Stimulated activated CD4-positive, alpha-beta T cell treated with anti-CD3 and anti-CD28 coated beads, Interleukin-15, amount 100 ng/mL, for 48 hours (primary cell): ENCODE measurements around the gene NINL.
"Not testable (repeated sequence)": the region's sequence is repeated elsewhere in the genome, so short reads cannot be mapped to it uniquely, and the experiment has no call there.

ENCODE experiments used
- DNase-seq, 2 donors: peaks; one replicate each; pipeline ENCODE4 v3.0.0-alpha.2; 2020; ENCODE audit warnings: low read depth in 2 of 2

NINL gene

GRCh38 chr20:25584905-25585704 lies at the start of gene NINL:
TSS of gene NINL (minus strand) at chr20:25585531. CDS start at chr20:25526587, 58,944 bp downstream.
- peak; percentile 10 to 22 for DNase-seq

DNA sequence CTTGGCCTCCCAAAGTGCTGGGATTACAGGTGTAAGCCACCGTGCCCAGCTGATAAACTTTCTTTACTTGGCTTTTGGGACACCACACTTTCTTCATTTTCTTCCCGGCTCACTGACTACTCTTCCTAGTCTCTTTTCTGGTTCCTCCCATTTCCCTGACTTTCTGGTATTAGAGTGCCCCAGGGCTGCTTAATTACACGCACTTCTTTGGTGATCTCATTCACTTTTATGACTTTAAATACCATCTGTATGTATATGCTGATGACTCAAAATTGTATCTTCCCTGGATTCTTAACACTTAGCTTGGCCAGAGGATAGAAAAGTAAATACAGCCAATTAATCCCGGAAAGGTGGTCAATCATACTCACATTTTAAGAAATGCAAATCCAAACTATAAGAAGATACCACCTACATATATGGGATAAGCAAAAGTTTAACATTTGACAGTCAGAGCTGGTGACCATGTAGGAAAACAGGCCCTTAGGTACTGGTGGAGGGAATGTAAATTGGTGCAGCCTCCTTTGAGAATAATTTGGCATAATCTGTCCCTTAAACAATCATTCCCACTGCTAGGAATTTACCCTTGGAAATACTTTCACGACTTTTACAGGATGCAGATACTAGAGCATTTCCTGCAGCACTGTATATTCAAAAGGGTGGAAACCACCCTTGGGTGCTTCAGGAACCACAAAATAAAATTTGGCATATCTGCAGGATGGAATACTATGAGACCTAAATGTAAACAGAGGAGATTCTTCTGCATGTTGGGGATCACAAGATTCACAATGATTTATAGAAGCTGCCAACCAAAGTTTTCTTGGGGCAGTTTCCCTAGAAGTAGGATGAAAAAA lies 47.8 kb upstream of the NINL start:
- DNase-seq = no peak

DNA sequence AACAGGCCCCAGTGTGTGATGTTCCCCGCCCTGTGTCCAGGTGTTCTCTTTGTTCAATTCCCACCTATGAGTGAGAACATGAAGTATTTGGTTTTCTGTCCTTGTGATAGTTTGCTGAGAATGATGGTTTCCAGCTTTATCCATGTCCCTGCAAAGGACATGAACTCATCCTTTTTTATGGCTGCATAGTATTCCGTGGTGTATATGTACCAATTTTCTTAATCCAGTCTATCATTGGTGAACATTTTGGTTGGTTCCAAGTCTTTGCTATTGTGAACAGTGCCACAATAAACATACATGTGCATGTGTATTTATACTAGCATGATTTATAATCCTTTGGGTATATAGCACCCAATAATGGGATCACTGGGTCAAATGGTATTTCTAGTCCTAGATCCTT lies 45.3 kb upstream of the NINL start:
- not testable (repeated sequence) for DNase-seq

DNA sequence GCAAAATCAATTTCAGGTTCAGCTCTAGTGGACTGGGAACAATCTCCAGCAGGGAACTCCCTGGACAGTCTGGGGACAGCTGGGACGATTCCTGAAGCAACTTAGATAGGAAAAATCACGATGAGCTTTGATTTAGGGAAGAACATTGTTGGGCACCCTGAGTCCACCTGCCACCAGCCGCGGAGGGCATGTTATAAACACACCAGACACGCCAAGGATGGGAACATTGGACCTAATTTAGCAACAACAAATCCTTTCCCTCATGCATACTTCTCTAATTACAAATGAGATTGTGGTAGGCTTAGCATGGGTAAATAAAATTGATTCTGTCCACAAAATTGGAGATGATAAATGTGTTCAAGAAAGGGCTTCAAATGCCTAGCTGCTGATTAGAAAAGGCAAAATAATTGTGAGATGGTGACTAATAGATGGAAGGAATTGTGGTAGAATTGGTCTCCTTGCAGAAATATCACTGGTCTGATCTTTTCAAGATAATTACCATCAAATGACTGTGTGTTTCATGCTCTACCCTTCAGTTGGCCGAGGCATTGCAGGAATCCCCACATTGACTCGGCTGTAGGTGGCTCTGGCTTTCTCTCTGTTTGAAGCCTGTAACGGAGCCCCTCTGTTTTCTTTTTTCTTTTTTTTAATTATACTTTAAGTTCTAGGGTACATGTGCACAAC lies 44.6 kb upstream of the NINL start:
- DNase-seq = no peak

GRCh38 chr20:25626779-25627178 lies 41.4 kb upstream of the NINL start:
- DNase-seq = no peak

DNA sequence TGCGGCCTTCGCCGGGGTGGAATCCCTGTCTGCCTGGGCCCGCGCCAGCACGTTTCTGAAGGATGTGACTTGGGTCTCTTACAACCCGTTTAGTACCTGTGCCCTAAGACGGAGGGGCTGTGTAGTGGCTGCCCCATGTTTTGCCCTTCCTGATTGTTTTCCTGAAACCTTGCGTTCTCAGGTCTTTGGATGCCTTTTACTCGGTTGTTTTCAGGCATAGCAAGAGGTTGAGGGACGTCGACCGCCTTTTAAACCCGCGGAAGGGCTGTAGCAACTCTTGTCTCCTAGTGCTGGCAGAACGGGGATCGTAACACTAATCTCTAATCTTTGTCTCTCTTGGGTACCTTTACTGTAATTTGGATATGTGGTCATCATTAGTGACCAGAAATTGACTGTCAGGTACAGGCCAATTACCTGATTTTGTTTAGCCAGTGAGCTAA lies 39.2 kb upstream of the NINL start:
- no peak for DNase-seq

DNA sequence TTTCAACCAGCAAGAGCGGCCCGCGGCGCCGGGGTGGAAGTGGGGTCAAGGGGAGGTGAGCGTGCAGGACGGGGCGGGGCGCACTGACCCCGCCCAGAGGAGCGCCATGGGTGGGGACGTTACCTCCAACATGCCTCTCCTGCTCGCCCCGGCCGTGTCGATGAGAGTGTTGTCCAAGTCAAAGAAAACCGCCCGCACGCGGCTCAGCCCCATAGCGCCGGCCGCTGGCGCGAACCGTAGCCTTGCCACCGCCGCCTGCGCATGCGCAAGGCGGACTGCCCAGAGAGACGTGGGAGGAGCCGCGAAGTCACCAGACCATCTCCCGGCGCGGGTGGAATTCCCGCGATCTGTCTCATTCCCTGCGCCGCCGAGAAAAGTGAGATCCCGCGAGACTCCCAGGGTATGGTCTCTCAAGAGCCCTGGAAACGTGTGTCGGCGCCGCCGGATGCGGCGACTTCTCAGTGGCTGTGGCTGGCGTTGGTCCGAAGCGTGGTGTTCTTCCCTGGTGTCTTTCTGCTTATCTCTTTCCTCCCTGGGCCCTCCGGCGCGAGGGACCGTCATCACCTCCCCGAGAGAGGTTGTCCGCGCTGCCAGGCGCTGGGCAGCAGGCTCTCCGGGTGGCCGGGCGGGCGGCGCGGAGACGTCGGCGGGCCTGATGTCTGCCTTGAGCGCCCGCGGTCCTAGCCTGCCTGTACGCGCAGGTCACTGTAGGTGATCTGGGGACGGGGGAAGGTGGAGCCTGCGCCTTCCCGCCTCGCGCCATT lies 38.6 kb upstream of the NINL start, which contains the start of gene NANP:
TSS of gene NANP (minus strand) at position 279 of the 764 bp plus-strand sequence. CDS start at position 213, 66 bp downstream.
- DNase-seq = peak; percentile 85 to 89

DNA sequence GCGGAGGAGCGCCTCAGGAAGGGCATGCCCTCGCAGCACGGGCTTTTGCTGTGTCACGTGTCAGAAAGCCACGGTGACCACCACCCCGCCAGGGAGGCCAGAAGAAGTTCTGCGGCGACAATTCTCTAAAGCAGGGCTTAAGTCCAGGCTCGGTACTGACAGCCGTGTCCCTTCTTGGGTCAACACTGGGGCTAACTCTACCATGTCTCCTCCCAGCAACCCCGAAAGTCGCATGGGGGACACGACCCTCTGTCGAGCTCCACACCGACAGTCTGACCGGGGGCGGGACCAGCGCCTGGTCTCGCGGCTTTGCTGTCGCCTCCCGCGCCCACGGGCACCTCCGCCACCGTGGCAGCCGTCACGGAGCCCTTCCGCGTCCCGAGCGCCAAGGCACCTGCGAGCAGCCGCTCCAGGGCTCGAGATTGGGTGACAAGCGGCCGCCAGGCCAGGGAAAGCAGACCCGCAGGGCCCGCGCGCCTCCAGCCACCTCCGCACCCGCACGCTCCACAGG lies 37.9 kb upstream of the NINL start:
- no peak for DNase-seq

- DNase-seq = no peak
Measured at GRCh38 chr20:25622450-25623224, 37.3 kb upstream of the NINL start.

GRCh38 chr20:25622049-25622448 lies 36.7 kb upstream of the NINL start:
- DNase-seq = no peak

DNA sequence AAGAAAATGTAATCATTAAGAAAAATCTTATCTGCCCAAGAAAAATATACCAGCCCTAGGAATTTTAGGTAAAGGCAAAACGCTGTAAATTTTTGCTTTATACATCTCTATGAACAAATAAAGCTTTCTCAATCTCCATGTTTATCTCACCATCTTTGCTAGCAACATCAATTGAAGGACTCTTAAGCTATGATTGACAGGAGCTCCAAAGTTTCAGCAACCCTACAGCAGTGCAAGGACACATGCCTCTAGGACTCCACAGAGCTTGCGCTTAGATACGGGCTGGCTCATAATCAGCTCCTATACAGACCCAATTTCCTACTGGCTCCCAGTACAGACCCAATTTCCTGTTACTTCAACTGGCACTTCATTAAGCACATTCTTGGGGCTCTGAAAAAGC lies 34.2 kb upstream of the NINL start:
- DNase-seq = no peak

GRCh38 chr20:25608774-25609173 lies 23.4 kb upstream of the NINL start:
- no peak for DNase-seq

DNA sequence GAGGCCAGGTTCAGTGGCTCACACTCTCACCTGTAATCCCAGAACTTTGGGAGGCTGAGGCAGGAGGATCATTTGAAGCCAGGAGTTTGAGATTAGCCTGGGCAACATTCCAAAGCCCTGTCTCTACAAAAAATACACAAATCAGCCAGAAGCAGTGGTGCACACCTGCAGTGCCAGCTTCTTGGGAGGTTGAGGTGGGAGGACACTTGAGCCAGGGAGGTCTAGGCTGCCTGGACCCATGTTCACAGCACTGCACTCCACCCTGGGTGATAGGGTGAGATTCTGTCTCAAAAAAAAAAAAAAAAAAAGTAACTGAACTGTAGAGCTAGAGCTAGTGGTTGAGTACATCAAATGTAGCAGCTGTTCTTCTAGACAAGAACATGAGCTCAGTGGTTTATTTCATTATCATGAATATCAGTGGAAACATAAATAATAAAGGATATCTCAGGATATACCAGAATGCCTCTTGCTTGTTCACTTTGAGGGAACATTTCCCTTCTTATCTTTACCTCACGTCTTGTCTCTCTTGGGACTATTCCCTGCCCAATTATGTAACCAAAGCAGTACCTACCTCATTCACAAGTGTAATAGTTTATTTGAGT lies 20.9 kb upstream of the NINL start:
- DNase-seq = no peak

GRCh38 chr20:25605148-25605547 lies 19.8 kb upstream of the NINL start:
- DNase-seq = no peak

DNA sequence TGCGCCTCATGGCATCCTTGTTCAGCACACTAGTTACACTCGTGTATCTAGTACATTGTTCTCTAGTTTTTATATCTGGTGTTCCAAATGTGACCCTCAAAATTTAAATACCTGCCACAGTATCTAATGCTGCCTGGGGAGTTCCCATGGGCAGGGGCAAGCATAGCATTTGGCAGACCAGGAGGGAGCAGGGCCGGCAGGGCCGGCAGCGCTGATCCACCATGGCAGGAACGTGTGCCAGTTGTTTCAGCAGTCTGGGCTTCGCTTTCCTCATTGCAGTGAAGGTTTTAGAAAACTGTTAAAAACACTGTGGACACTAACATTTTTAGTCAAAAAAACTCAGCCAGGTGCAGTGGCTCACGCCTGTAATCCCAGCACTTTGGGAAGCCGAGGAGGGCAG lies 19.3 kb upstream of the NINL start:
- DNase-seq = no peak

DNA sequence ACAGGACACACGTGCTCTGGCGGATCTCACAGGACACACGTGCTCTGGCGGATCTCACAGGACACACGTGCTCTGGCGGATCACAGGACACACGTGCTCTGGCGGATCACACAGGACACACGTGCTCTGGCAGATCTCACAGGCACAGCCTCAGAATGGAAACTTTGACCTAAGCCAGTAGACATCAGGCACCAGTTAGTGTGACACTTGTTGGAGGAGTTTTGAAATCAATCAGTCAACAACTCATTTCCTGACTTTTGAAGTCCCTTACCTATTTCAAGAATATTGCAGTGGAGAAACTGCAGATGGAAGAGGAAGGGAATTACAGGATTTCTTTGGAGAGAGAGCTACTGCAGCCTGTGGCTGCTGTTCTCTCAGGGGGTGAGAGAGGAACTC lies 17.6 kb upstream of the NINL start:
- peak in 1 of 2 donors; percentile 11 for DNase-seq

DNA sequence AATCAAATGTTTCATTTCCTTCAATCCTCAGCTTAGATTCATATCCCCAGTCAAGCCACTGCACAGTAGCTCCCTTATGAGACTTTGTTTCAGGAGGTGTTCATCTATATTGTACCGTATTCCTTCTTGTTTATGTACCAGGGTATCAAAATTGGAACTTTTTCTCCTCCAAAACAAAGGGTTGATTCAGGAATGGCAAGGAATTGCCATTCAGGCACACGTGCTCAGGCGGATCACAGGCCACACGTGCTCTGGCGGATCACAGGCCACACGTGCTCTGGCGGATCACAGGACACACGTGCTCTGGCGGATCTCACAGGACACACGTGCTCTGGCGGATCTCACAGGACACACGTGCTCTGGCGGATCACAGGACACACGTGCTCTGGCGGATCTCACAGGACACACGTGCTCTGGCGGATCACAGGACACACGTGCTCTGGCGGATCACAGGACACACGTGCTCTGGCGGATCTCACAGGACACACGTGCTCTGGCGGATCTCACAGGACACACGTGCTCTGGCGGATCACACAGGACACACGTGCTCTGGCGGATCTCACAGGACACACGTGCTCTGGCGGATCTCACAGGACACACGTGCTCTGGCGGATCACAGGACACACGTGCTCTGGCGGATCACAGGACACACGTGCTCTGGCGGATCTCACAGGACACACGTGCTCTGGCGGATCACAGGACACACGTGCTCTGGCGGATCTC lies 17.0 kb upstream of the NINL start:
- DNase-seq = not testable (repeated sequence)

DNA sequence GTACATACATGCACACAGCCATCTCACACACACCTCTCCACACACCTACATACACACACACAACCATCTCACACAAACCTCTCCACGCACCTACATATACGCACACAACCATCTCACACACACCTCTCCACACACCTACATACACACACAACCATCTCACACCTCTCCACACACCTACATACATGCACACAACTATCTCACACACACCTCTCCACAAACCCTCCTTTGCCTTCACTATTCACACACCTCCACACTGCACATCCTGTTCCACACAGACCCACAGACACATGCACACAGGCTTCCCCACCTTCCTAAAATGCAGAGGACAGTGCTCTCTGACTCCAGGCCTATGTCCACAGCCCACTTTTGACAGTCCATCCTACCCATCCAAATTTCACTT lies 16.3 kb upstream of the NINL start:
- DNase-seq = no peak

GRCh38 chr20:25600632-25601031 lies 15.3 kb upstream of the NINL start:
- no peak for DNase-seq
